Measurements from ENCODE around the gene RAPH1.
"Not testable (repeated sequence)": the region's sequence is repeated elsewhere in the genome, so short reads cannot be mapped to it uniquely, and the experiment has no call there.

Gene RAPH1

DNA sequence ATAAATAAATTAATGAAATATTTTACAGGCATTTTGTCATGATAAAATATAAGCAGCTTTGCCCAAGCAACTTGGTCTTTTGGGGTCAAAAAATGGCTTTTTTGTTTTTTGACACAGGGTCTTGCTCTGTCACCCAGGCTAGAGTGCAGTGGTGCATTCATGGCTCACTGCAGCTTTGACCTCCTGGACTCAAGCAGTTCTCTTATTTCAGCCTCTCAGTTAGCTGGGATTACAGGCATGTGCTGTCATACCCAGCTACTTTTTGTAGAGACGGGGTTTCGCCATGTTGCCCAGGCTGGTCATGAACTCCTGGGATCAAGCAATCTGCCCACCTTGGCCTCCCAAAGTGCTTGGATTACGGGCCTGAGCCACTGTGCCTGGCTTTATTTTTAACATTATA, 155.9 kb downstream of the RAPH1 start:
- intact Hi-C loops (cut with DNase I): no loop called here

GRCh38 chr2:203376173-203376572, 158.9 kb downstream of the RAPH1 start:
- intact Hi-C loops (cut with DNase I): no loop called here
- no peak for DNase-seq

More for the DNA sequence above, 155.9 kb downstream of the RAPH1 start:
- no peak for DNase-seq

- DNase-seq; intact Hi-C loops (cut with DNase I): not testable (repeated sequence)
These were observed 162.4 kb downstream of the RAPH1 start for GRCh38 chr2:203372706-203373105.

DNA sequence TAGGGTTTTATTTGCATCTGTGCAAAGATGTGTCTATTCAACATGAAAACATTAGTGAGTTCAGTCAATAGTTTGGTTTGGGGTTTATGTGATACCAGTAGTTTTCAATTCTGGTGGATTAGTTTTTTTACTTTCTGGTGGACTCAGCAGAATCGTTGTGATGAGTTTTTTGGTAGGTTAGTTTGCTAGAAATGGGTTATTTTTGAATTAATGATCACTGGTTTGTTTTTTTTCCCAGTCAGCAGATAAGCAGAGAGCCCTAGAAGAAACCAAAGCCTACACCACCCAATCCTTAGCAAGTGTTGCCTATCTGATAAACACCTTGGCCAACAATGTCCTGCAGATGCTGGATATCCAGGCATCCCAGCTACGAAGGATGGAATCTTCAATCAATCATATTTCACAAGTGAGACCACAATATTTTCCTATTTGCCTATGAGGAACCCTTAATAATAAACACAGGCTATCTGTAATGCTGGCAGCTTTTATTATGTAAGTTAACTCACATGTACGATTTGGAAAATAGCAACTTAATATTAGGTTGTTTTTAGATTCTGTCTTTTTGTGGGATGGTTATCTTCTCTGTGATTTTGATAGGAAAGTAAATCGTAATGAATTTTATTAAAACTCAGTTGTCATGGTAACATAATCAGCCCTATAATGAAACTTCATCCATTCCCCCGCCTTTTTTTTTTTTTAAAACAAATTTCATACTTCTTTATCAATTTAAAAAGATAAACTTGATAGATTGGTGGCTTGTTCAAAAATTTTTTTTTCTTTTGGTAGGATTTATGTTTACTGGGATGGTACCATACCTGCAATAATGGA, 168.2 kb downstream of the RAPH1 start:
- intact Hi-C loops (cut with DNase I): no loop called here
- DNase-seq: no peak

GRCh38 chr2:203361922-203362321, 173.2 kb downstream of the RAPH1 start:
- intact Hi-C loops (cut with DNase I): no loop called here
- no peak for DNase-seq

- intact Hi-C loops (cut with DNase I): no loop called here
- no peak for DNase-seq
These were observed 173.6 kb downstream of the RAPH1 start for GRCh38 chr2:203361495-203361894.

GRCh38 chr2:203360833-203361430, 174.2 kb downstream of the RAPH1 start:
- intact Hi-C loops (cut with DNase I): no loop called here

DNA sequence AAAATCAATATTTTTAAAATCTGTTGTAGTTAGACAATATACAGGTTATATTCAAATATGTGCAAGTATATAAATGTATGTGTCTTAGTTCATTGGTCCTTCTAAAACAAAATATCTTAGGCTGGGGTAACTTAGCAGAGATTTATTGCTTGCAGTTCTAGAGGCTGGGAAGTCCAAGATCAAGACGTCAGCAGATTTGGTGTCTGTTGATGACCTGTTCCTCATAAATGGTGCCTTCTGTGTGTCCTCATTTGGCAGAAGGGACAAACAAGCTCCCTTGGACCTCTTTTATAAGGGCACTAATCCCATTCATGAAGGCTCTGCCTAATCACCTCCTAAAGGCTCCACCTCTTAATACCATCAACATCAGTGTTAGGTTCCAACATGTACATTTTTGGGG, 175.7 kb downstream of the RAPH1 start:
- no peak for DNase-seq
- intact Hi-C loops (cut with DNase I): no loop called here

More at GRCh38 chr2:203360833-203361430, 174.2 kb downstream of the RAPH1 start:
- no peak for DNase-seq

- intact Hi-C loops (cut with DNase I): no loop called here
- no peak for DNase-seq
These were observed 180.1 kb downstream of the RAPH1 start for GRCh38 chr2:203354966-203355365.

DNA sequence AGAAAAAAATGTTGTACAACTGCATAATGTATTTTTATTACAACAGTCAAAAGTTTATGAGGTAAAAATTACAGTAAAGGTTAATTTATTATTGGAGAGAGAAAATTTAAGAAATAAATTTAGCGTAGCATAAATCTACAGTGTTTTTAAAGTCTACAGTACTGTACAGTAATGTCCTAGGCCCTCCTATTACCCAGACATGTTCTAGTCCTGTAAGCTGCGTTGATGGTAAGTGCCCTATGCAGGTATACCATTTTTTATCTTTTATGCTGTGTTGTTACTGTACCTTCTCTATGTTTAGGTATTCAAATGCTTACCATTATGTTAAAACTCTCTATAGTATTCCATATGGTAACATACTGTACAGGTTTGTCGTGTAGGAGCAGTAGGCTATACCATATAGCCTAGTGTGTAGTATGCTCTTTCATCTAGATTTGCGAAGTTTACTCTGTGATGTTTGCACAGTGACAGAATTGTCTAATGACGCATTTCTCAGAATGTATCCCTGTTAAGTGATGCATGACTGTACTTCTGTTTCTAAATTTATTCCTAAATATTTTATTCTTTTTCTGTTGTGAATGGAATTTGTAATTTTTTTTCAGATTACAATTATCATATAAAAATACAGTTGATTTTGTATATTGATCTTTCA, 182.4 kb downstream of the RAPH1 start:
- intact Hi-C loops (cut with DNase I): no loop called here
- no peak for DNase-seq

GRCh38 chr2:203347375-203347774, 187.7 kb downstream of the RAPH1 start:
- intact Hi-C loops (cut with DNase I): no loop called here
- DNase-seq: no peak

DNA sequence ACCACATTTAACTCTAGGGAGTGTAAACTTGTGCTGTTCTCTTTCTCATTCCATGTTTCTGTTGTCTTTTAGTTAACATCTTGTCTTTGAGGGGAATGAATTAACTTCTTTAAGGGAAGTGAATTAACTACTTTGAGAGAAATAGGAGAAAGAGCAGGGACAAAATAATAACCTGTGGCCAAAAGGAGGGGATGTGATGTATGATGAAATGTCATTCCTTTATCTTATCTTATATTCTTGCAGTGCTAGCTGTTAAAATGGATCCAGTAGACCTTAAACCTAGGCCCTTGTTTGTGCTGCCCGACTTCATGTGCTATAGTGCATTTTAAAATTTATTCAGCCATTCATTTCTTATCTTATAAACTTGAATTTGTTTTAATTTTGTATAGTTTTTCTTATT, 188.5 kb downstream of the RAPH1 start:
- intact Hi-C loops (cut with DNase I): no loop called here

DNA sequence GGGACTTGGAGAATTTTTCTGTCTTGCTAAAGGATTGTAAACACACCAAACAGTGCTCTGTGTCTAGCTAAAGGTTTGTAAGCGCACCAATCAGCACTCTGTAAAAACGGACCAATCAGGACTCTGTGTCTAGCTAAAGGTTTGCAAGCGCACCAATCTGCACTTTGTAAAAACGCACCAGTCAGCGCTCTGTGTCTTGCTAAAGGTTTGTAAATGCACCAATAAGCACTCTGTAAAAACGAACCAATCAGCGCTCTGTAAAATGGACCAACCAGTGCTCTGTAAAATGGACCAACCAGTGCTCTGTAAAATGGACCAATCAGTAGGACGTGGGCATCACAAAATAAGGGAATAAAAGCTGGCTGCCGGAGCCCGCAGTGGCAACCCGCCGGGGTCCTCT, 190.4 kb downstream of the RAPH1 start:
- intact Hi-C loops (cut with DNase I): no loop called here
- DNase-seq: no peak

More for the DNA sequence above, 188.5 kb downstream of the RAPH1 start:
- no peak for DNase-seq
